HEK293 (cell line): Measurements from ENCODE around the gene INPP5A.

Source experiments
- CTCF ChIA-PET: fragments of 350-600 bp; formaldehyde crosslinking; extraction: SDS; loops from one replicate; lab custom pipeline; 2021; ENCODE audit warnings: antibody characterized with exemption; lab: Yijun Ruan, JAX
- POLR2A ChIA-PET: fragments of 300-600 bp; formaldehyde crosslinking; extraction: SDS; loops from one replicate; lab custom pipeline; 2020; ENCODE audit warnings: antibody characterized with exemption, inconsistent platforms; lab: Yijun Ruan, JAX
- H3K27ac ChIP-seq: fragments of 200-500 bp; sonication (Bioruptor generic); 2 replicates; pipeline ENCODE4 v1.5.1; 2014; ENCODE audit warnings: low read depth, low read length, control low read depth, inconsistent platforms; ENCODE audit errors: extremely low read depth
- H3K36me3 ChIP-seq, 2 experiments: fragments of 200-500 bp in 1 of 2; sonication (Bioruptor generic) in 1 of 2; 1 replicate in 1 of 2; 2 replicates in 1 of 2; pipeline ENCODE4 v1.5.1; 2014 to 2017; ENCODE audit warnings: inconsistent platforms in 2 of 2, low read length in 2 of 2; ENCODE audit not compliant: control insufficient read depth in 2 of 2, insufficient read depth in 1 of 2
- H3K4me1 ChIP-seq: fragments of 200-500 bp; sonication (Bioruptor generic); 2 replicates; pipeline ENCODE4 v1.5.1; 2014; ENCODE audit warnings: mild to moderate bottlenecking, low read length, inconsistent platforms; ENCODE audit not compliant: control insufficient read depth, insufficient read depth
- H3K4me3 ChIP-seq: 2 replicates; pipeline ENCODE4 v1.5.1; 2011; ENCODE audit warnings: low read depth, mild to moderate bottlenecking, control low read depth, low read length, moderate library complexity
- H3K9me3 ChIP-seq: fragments of 200-500 bp; sonication (Bioruptor generic); 2 replicates; pipeline ENCODE4 v1.5.1; 2014; ENCODE audit warnings: low read depth, low read length, inconsistent platforms; ENCODE audit not compliant: control insufficient read depth, insufficient read depth
- INSM2 ChIP-seq: fragments of 450-650 bp; formaldehyde crosslinking; IDR thresholded peaks from 2 replicates; pipeline ENCODE4 v1.5.1; 2016; ENCODE audit warnings: missing biosample characterization, missing genetic modification characterization
- KLF16 ChIP-seq: fragments of 450-650 bp; formaldehyde crosslinking; IDR thresholded peaks from 2 replicates; pipeline ENCODE4 v1.5.1; 2017; ENCODE audit warnings: missing biosample characterization, missing genetic modification characterization
- ZBTB21 ChIP-seq: fragments of 450-650 bp; formaldehyde crosslinking; IDR thresholded peaks from 2 replicates; pipeline ENCODE4 v1.5.1; 2017; ENCODE audit warnings: missing biosample characterization, missing genetic modification characterization
- ZFHX2 ChIP-seq: fragments of 450-650 bp; formaldehyde crosslinking; conservative IDR thresholded peaks from 2 replicates; pipeline ENCODE4 v1.5.1; 2016; ENCODE audit warnings: missing biosample characterization, missing genetic modification characterization
- ZNF140 ChIP-seq: fragments of 450-650 bp; formaldehyde crosslinking; IDR thresholded peaks from 2 replicates; pipeline ENCODE4 v1.5.1; 2016; ENCODE audit warnings: missing biosample characterization, missing genetic modification characterization
- ZNF214 ChIP-seq: fragments of 450-650 bp; formaldehyde crosslinking; IDR thresholded peaks from 2 replicates; pipeline ENCODE4 v1.5.1; 2017; ENCODE audit warnings: missing biosample characterization, mild to moderate bottlenecking, missing genetic modification characterization, borderline replicate concordance
- ZNF23 ChIP-seq: fragments of 450-650 bp; formaldehyde crosslinking; IDR thresholded peaks from 2 replicates; pipeline ENCODE4 v1.5.1; 2016; ENCODE audit warnings: missing biosample characterization, missing genetic modification characterization, borderline replicate concordance
- ZNF248 ChIP-seq: fragments of 450-650 bp; formaldehyde crosslinking; IDR thresholded peaks from 2 replicates; pipeline ENCODE4 v1.5.1; 2017; ENCODE audit warnings: missing biosample characterization, missing genetic modification characterization
- ZNF362 ChIP-seq: fragments of 450-650 bp; formaldehyde crosslinking; IDR thresholded peaks from 2 replicates; pipeline ENCODE4 v1.5.1; 2016; ENCODE audit warnings: missing biosample characterization, missing genetic modification characterization
- ZNF366 ChIP-seq: fragments of 450-650 bp; formaldehyde crosslinking; conservative IDR thresholded peaks from 2 replicates; pipeline ENCODE4 v1.5.1; 2016; ENCODE audit warnings: missing biosample characterization, missing genetic modification characterization
- ZNF521 ChIP-seq: fragments of 450-650 bp; formaldehyde crosslinking; IDR thresholded peaks from 2 replicates; pipeline ENCODE4 v1.5.1; 2017; ENCODE audit warnings: missing biosample characterization, mild to moderate bottlenecking, missing genetic modification characterization
- ZNF544 ChIP-seq: fragments of 450-650 bp; formaldehyde crosslinking; IDR thresholded peaks from 2 replicates; pipeline ENCODE4 v1.5.0; 2017; ENCODE audit warnings: missing biosample characterization, missing genetic modification characterization
- ZNF560 ChIP-seq: fragments of 450-650 bp; formaldehyde crosslinking; IDR thresholded peaks from 2 replicates; pipeline ENCODE4 v1.5.1; 2017; ENCODE audit warnings: missing biosample characterization, missing genetic modification characterization, borderline replicate concordance
- ZNF596 ChIP-seq: fragments of 450-650 bp; IDR thresholded peaks from 2 replicates; pipeline ENCODE4 v1.5.0; 2018; ENCODE audit warnings: missing biosample characterization, mild to moderate bottlenecking, missing genetic modification characterization, moderate library complexity
- ZNF670 ChIP-seq: fragments of 450-650 bp; formaldehyde crosslinking; IDR thresholded peaks from 2 replicates; pipeline ENCODE4 v1.5.1; 2016; ENCODE audit warnings: missing biosample characterization, missing genetic modification characterization, low read depth
- ZNF704 ChIP-seq: fragments of 450-650 bp; formaldehyde crosslinking; IDR thresholded peaks from 2 replicates; pipeline ENCODE4 v1.5.1; 2016; ENCODE audit warnings: missing biosample characterization, missing genetic modification characterization
- ZNF792 ChIP-seq: fragments of 450-650 bp; formaldehyde crosslinking; IDR thresholded peaks from 2 replicates; pipeline ENCODE4 v1.5.1; 2016; ENCODE audit warnings: missing biosample characterization, missing genetic modification characterization

Gene INPP5A

GRCh38 chr10:132677096-132677472 lies 139.5 kb downstream of the INPP5A start:
- ChIA-PET POLR2A (no interaction called here), CTCF (no interaction called here)
- no peak overlapping the region for H3K27ac ChIP-seq
- H3K4me1 ChIP-seq, result no peaks in the 10 kb centered on the region
- TF ChIP-seq ZNF704 (tag by site-specific recombination), result no peak
- TF ChIP-seq ZNF214 (tag by site-specific recombination), result no peak
- TF ChIP-seq ZNF23, result no peak
- TF ChIP-seq ZNF366 (tag by site-specific recombination), result no peak
- TF ChIP-seq INSM2, result no peak
- no peak for TF ChIP-seq ZNF792
- TF ChIP-seq, all 188 proteins: peak for 0
- no peaks in the 10 kb centered on the region for H3K36me3 ChIP-seq
- H3K4me3 ChIP-seq, result no peak overlapping the region
- H3K9me3 ChIP-seq, result no peaks in the 10 kb centered on the region

GRCh38 chr10:132677473-132678227 lies 140.1 kb downstream of the INPP5A start:
- TF ChIP-seq ZNF544 (tag by site-specific recombination) (no peak), ZNF214 (tag by site-specific recombination) (no peak), ZNF140 (no peak), INSM2 (no peak), ZFHX2 (tag by site-specific recombination) (no peak), ZNF596 (no peak), ZNF248 (tag by site-specific recombination) (no peak), ZBTB21 (tag by site-specific recombination) (no peak), ZNF521 (tag by site-specific recombination) (no peak), ZNF670 (no peak), KLF16 (tag by site-specific recombination) (no peak), ZNF560 (tag by site-specific recombination) (no peak), ZNF362 (tag by site-specific recombination) (no peak)
- no peaks in the 10 kb centered on the region for H3K36me3 ChIP-seq
- no peaks in the 10 kb centered on the region for H3K9me3 ChIP-seq
- CTCF ChIA-PET, result no interaction called here
- no peak overlapping the region for H3K4me3 ChIP-seq
- no peaks in the 10 kb centered on the region for H3K4me1 ChIP-seq
- POLR2A ChIA-PET, result no interaction called here
- no peak overlapping the region for H3K27ac ChIP-seq
